ENCODE measurements around the gene DBP.

- TF ChIP-seq CTCF (IDR thresholded peaks at IDR 0.05) (no peak), POLR2A (IDR thresholded peaks at IDR 0.05) (no peak)
These were observed 7.2 kb upstream of the DBP start for GRCh38 chr19:48644355-48644754.
